SH-SY5Y (cell line): ENCODE results near the gene PHLPP1.

ENCODE experiments used
- GATA2 ChIP-seq: IDR thresholded peaks from 2 replicates; pipeline ENCODE4 v1.6.1; 2011; ENCODE audit warnings: mild to moderate bottlenecking, low read depth, low read length
- GATA3 ChIP-seq: IDR thresholded peaks from 2 replicates; pipeline ENCODE4 v1.6.1; 2011; ENCODE audit warnings: low read depth, mild to moderate bottlenecking, low read length, moderate library complexity

DNA sequence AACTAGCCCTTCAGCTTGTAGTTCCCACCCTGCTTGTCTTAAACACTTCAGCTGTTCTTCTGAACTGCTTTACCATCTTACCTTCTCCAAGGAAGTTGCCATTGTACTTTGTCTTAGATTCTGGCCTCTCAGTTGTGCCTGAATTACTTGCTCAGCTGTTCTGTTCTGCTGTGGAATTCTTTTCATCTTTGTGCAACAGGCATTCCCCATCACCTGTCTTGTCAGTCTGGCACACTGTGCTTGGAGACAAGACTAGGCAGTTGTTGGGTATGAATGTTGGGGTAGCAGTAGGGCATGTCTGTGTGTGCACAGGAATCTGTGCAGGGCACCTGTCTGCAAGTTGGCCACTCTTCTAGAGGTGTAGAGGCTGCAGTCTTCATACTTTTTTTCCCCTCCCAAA, 38.7 kb downstream of the PHLPP1 start:
- TF ChIP-seq GATA2 (no peak), GATA3 (no peak)
